GM18909 (cell line): ENCODE data around the gene TLR6.

Source experiments
- ATAC-seq: cut with Tn5 transposase; IDR thresholded peaks from one replicate; pipeline ENCODE4 v1.9.1; 2021; ENCODE audit warnings: mild to moderate bottlenecking; ENCODE audit not compliant: unreplicated experiment, poor library complexity

Gene TLR6, protein sequence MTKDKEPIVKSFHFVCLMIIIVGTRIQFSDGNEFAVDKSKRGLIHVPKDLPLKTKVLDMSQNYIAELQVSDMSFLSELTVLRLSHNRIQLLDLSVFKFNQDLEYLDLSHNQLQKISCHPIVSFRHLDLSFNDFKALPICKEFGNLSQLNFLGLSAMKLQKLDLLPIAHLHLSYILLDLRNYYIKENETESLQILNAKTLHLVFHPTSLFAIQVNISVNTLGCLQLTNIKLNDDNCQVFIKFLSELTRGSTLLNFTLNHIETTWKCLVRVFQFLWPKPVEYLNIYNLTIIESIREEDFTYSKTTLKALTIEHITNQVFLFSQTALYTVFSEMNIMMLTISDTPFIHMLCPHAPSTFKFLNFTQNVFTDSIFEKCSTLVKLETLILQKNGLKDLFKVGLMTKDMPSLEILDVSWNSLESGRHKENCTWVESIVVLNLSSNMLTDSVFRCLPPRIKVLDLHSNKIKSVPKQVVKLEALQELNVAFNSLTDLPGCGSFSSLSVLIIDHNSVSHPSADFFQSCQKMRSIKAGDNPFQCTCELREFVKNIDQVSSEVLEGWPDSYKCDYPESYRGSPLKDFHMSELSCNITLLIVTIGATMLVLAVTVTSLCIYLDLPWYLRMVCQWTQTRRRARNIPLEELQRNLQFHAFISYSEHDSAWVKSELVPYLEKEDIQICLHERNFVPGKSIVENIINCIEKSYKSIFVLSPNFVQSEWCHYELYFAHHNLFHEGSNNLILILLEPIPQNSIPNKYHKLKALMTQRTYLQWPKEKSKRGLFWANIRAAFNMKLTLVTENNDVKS

DNA sequence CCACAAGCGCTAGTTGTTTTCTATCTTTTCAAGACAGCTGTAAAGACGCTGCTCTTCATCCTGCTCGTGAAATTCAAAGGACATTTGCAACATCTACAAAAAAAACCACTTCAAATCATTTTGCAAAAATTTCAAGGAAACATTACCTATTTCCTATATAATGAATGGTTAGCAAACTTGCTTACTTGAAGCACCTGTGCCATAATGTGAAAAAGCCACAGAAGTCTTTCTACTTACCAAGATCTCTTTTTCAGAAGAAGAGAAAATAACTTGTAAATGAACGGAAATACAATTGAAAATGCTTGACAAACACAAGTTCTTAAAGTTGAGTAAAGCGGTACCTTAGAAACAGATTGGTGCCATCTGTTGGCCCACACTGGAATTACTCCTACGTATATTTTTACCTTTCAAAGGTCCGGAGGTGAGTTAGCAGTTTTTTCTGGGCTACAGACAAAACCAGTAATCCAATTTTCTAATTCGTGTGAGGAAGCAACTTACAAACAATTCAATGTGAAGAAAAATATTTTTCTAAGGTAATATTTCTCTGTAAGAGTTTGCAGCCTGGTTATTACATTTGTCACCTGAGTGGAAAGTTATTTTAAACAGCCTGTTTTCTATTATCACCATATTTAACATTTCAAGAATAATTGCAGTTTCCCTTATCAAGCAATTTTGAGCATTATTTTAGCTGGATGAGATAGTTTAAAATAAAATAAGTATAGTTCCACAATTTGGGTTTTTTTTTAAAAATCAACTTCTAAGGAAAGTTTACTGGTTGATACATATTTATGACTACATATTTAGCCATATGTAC lies at the start of gene TLR6:
Gene TLR6, minus strand, starts transcription at position 294 of the 814 bp plus-strand sequence. CDS start 27,344 bp downstream, outside the sequence.
- no peak for ATAC-seq

DNA sequence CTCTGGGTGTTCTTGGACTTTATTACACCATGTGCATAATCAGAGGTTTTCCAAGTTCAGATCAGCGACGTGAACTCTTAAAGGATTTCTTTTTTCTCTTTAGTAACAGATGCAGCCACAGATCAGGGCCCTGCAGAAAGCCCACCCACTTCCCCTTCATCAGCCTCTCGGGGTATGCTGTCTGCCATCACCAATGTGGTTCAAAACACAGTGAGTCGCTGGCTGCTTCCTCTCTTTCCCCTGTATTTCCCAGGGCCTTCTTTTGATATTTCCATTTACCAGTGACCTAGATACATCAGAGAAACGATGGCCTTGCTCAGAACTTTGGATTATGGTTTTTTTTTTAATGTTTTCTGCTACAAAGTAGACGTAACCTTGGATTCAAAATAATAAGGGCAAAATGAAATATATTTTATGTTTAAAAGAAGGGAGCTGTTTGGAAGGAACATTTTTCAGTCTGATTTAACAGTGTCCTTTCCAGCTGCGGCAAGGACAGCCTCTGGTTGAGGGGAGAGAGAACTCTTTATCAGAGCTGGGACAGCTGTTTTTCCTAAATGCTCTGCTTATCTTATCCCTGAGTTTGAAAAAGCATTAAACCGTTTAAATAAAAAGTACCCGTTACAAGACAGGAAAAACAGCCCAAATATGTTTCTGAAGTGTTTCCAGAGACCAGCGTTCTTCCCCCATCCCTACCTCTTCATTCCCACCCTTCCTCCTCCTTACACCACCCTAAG lies 49.2 kb upstream of the TLR6 start:
- ATAC-seq: no peak

DNA sequence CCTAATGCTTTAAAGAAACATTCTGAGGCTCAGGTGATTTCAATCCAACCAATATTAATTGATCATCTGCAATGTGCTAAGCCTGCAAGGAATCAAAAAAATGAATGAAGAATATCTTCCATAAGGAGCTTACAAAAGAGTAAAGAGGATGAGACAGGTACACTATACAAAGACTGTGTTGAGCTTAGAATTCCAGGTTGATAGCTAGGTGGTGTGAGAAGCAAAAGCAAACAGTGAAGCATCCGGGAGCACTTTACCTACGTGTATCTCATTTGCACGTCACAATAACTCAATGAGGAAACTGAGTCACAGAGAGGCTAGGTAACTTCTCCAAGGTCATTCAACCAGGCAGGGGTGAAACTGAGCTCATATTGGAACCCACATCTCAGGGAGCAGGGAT lies 48.1 kb upstream of the TLR6 start:
- ATAC-seq: no peak

DNA sequence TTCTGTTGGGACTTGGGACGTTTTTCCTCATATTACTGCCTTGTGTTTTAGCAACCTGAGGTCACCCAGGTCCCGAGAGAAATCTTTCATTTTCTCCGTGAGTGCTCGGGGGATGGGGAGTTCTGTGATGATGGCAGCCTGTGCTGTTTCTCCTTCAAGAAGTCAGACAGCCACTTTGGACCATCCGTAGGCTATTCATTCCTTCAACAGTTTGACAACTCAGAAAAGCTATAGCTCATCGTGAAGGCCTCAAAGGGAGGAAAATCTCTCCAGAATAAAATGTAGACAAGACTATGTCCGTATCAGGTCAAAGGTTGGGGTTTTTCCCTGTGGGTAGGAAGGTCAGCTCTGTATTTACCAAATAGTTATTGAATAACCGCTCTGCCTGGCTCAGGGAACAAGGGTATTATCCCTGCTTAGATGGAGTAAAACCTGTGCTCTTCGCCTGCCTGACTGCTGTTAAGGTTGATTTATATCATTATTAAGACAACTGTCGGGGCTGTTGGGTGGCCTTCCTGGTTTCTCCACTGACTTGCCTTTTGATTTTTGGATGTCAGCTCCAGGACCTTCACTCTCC lies 47.6 kb upstream of the TLR6 start:
- ATAC-seq: no peak

DNA sequence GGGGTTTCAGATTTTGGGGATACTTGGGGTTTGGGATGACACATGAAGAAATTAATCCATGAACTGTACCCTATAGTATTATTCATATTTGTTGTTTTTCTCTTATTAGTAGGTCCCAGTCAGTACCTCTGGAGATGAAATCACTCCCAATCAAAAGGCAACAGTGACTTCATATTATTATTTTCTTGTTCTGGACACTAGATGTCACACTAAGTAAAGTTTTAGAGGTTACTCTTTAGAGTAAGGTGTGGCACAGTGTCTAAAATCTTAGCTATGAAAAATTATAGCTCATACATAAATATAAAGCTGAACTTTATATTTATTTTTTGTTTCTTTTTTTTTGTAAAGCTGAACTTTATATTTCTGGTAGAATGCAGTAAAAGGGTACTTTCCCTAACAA lies 46.1 kb upstream of the TLR6 start:
- ATAC-seq: no peak

DNA sequence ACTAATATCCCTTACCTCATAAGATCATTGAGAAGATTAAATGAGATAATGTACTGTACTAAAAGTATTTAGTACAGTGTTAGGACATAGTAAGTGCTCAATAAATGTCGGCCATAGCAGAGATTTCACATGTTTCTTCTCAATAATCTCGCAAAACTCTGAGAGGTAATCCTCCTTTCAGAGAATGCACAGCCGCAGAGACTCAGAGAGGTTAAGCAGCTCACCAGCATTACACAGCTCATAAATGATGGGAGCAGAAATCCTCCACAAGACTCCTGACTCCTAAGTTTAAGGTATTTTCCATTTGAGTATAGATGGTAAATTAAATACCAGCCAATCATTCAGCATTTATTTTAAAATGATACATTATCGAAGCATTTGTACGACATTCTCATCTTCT lies 45.6 kb upstream of the TLR6 start:
- no peak for ATAC-seq

DNA sequence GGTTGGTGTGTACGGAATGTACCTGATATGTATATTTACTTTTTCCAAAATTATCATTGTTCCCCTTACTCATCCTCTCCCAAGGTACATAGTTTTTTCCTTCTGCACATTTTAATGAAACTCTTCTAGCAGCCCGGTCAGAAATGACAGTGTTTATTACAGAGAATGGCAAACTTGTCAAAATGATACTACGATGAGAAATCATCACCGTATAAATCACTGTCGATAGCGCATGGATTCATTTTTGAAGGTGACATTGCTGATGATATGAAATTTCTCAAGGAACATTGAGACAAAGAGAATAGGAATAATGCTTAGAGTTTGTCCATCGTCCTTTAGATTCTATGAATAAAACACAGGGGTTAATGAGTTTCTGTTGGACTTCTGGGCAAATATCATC lies 41.6 kb upstream of the TLR6 start:
- ATAC-seq: no peak

DNA sequence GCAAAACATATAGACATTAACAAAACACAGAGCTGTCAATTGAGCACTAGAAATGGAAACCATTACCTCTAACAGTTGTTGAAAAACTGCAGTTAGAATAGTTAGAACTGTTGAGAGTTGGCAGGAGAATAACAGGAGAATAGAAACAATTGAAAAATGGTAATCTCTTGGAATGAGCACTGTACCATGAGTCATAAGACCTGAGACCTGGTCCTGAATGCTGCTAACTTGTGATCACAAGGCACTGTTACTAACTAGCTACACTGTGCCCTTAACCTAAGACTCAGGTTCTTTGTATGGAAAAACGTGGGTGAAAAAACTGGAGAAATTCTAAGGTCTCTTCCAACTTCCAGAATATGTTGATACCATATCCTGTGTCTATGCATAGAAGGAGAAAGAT lies 40.3 kb upstream of the TLR6 start:
- ATAC-seq: no peak

DNA sequence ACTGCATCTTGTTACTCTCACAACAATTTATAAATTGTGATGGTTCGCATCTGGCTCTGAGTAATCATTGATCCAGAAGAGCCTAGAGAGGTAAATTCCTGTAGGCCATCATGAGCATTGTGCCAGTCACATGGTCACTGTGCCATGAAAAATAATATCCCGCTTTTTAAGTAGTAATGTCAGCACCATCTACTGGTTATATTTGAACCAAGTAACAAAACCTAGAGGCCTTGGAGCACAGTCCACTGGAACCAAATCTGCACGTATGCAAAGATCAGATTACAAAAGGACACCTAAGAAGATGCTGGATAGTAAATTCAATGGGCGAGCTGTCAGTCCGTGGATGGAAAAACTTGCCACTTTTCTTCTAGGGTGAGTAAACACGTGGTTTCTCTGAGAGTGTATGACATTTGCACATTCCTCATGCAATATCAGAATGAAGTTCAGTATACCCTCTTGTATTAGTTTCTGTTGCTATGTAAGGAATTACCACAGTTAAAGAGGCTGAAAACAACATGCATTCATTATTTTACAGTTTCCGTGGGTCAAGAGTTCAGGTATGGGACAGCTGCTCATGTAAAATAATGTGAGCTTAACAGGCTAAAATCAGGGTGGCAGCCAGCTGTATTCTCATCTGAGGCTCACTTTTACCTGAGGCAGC lies 37.8 kb upstream of the TLR6 start:
- ATAC-seq: peak; percentile 41

DNA sequence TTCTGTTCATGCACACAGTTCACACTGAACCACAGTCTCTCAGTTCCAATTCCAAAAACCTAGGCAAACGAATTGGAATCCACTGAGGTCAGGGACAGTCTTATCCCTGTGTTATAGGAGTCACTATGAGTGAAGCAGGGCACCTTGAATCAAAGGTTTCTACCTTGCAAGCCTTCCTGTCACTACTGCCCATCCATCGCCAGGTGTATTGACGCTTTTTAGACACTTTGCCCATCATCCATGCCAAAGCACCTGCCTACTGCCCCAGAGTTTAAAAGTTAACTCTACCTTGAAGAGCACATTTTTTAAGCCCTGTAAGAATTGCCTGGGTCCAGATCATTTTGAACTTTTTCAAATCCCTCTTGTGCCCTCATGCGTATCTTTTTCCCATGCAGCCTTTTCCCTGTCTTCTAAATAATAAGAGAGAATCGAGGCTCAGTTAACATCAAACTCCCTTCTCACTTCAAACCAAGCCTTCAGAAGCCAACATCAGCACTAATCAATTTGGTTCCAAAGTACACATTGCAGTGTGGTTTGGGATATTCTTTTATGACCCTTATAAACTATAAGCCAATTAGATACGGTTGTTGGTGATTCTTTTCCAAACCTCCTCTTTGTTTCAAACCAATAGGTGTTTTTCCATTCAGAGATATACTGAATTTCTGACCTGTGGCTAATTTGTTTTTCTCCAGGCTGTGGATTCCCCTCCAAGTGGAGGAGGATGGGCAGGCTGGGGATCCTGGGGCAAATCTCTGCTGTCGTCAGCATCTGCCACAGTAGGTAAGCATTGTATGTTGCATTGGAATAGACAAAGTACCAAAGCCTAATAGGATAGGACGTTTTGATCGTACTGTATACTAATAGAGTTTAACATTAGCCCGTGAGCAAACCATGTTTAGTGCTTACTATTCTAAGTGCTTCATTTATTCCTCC lies 34.7 kb upstream of the TLR6 start:
- ATAC-seq: no peak

DNA sequence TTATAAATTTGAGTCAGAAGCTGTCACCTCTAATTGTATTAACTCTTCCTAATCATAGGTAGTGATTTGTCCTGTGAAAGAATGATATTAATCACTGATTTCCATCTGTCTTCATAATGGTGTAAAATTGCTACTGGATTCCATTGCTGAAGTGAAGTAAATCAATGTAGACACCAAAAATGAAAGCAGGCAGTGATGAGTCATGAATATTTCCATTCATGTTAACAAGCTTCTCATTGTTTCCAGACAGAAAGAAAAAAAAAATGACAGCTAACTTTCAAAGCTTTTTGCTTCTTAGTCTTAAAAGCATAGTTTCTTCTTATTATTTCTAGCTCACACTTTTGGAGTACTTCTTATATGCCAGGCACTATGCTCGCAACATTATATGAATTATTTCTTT lies 32.5 kb upstream of the TLR6 start:
- ATAC-seq: peak; percentile 60

DNA sequence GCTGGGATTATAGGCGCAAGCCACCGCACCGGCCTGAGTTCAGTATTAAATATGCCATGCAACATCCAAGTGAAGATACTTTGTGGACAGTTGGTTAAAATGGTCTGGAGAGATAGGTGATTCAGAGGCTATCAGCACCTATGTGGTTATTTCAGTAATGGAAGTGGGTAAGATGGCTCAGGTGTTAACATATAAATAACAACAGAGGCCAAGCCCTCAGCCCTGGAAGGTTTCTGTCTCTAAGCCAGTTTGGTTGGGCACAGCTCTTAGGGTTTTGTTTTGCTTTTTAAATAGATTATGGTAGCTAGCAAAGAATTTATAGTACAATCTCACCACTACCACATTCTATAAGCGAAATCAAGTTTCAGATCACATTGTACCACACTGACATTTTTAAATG lies 27.6 kb upstream of the TLR6 start:
- ATAC-seq: no peak

DNA sequence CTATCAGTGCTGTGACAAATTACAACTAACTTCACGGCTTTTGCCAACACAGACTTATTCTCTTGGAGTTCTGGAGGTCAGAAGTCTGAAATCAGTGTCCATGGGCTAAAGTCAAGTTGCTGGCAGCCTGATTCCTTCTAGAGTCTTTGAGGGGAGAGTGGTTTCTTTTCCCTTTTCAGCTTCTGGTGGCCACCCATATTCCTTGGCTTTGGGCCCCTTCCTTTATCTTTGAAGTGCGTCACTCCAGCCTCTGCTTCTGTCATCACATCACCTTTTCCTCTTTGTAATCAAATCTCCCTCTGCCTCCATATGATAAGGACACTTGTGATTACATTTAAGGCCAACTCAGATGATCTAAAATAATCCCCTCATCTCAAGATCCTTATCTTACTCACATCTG lies 20.0 kb upstream of the TLR6 start:
- ATAC-seq: no peak

DNA sequence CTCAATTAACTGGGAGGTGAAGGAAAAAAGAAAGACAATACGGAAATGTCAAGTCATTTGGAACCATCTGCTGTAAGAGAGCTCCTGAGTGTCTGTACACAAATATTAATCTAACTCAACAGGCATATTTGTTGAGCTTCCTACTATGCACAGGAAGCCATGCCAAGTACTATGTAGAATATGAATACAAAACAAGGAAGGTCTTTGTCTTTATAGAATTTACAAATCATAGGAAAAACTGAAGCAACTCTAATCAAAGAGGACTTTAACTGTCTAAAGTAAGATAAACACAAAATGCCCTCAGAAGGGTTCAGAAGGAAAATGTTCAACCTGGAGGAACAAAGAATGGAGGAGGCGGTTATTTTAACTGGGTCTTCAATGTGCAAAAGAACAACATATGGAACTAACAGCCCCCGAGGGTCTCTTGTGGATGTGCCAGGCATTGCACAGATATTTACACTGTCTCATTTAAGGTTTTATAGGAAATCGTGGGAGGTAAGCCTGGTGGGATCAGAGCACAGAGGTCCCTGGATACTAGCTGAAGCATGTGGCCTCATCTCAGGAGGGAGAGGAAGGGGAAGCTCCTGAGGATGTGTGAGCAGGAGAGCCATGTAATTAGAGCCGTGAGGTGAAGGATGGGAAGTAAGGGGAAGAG lies 16.8 kb upstream of the TLR6 start:
- no peak for ATAC-seq

DNA sequence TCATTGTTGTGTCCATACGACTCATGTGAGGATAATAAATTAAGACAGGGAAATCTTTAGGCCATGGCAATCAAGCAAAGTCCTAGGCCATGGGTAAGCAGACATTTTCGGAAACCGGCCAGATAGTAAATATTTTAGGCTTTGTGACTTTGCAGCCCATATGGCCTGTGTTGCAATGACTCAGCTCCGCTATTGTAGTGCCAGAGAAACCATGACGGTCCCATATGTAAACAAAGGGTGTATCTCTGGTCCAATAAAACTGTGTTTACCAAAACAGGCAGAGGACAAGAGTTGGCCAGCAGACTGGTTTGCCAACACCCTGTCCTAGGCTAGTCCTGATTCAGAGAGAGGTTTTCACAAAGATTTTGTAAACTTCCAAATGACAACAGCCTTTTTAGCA lies 16.0 kb upstream of the TLR6 start:
- no peak for ATAC-seq

DNA sequence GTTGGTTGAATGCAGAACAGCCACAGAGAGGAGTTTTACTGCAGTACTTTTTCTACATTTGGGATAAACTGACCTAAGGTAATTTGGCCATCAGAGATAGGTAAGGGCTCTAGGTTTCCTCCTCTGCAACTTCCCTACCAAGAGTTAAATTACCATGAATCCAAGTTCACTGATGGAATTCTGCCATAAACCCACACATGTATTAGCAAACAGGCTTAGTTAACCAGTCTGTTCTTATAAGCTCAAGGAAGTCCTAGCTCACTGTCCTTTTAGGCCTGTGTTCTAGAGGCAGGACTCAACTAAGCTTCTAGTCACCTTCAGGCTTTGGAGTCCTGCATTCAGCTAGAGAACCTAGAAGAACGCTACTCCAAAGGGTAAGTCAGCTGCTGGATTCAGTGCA lies 15.0 kb upstream of the TLR6 start:
- no peak for ATAC-seq

DNA sequence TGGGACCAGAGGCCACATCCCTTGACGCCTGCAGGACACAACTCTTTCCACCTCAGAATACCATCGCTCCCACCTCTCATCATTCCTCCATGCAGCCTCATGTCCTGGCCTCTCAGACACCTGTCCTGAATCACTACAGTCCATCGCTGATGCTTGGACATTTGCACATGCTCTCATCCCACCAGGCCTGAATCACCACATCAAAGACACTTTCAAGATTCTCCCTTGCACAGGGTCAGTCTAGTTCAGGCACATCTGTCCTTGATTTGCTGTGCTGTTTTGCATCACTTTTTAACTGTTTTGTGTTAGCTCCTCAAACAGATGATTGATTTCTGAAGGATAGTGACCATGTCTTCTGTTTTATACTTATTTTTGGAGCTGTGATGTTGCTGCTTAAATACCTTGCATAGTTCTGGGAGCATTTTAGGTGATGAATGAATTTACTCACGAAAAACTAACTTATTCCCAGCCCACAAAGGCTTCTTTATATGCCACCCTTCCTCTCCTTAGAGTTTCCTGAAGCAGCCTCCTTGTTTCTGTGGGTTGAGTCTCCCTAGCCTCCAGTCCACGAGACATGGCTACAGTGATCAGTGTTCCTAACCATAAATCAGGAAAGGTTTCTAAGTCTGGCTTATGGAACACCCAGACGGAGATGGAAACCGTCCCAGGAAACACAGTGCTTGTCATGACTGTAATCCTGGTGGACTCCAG lies 13.6 kb upstream of the TLR6 start:
- no peak for ATAC-seq
